GM04503 (cell line): ENCODE data around the gene AGBL2.
"Not testable (repeated sequence)": the region's sequence is repeated elsewhere in the genome, so short reads cannot be mapped to it uniquely, and the experiment has no call there.

Experiments used
- DNase-seq: peaks from one replicate; pipeline ENCODE4 v3.0.0-alpha.2; 2012; ENCODE audit warnings: low read depth

Gene AGBL2

GRCh38 chr11:47688991-47689390 lies 26.2 kb downstream of the AGBL2 start:
- DNase-seq, result no peak

GRCh38 chr11:47688111-47688510 lies 27.1 kb downstream of the AGBL2 start:
- no peak for DNase-seq

GRCh38 chr11:47686704-47687103 lies 28.5 kb downstream of the AGBL2 start:
- not testable (repeated sequence) for DNase-seq

GRCh38 chr11:47686151-47686550 lies 29.0 kb downstream of the AGBL2 start:
- no peak for DNase-seq

- DNase-seq, result no peak
Observed at GRCh38 chr11:47675851-47676250, 39.3 kb downstream of the AGBL2 start.

GRCh38 chr11:47672283-47672730 lies 42.9 kb downstream of the AGBL2 start:
- DNase-seq, result no peak

- no peak for DNase-seq
Observed at GRCh38 chr11:47669856-47670255, 45.3 kb downstream of the AGBL2 start.

GRCh38 chr11:47668665-47669064 lies 46.5 kb downstream of the AGBL2 start:
- no peak for DNase-seq

- no peak for DNase-seq
Observed at GRCh38 chr11:47667555-47667954, 47.6 kb downstream of the AGBL2 start.

GRCh38 chr11:47667135-47667534 lies 48.0 kb downstream of the AGBL2 start:
- DNase-seq, result no peak

GRCh38 chr11:47664936-47665335 lies 50.2 kb downstream of the AGBL2 start:
- DNase-seq, result not testable (repeated sequence)

- DNase-seq, result no peak
Observed at GRCh38 chr11:47661245-47661644, 53.9 kb downstream of the AGBL2 start.

GRCh38 chr11:47659276-47659675 lies 55.9 kb downstream of the AGBL2 start:
- DNase-seq, result no peak

- no peak for DNase-seq
Observed at GRCh38 chr11:47656260-47656885, 58.8 kb downstream of the AGBL2 start.

GRCh38 chr11:47651818-47652469 lies 63.2 kb downstream of the AGBL2 start:
- no peak for DNase-seq

- no peak for DNase-seq
Observed at GRCh38 chr11:47649276-47649675, 65.9 kb downstream of the AGBL2 start.

GRCh38 chr11:47646019-47646418 lies 69.2 kb downstream of the AGBL2 start:
- DNase-seq, result no peak

- DNase-seq, result no peak
Observed at GRCh38 chr11:47645500-47645899, 69.7 kb downstream of the AGBL2 start.

- peak; percentile 79 for DNase-seq
Observed at GRCh38 chr11:47642099-47642855, 72.9 kb downstream of the AGBL2 start, which contains the start of gene MTCH2. MTCH2 (minus strand) TSS chr11:47642559; CDS start chr11:47642465, 94 bp downstream.

GRCh38 chr11:47641600-47642098 lies 73.5 kb downstream of the AGBL2 start:
- no peak for DNase-seq

GRCh38 chr11:47640506-47640905 lies 74.7 kb downstream of the AGBL2 start:
- not testable (repeated sequence) for DNase-seq

GRCh38 chr11:47636331-47636730 lies 78.8 kb downstream of the AGBL2 start:
- not testable (repeated sequence) for DNase-seq

GRCh38 chr11:47631473-47631872 lies 83.7 kb downstream of the AGBL2 start:
- DNase-seq, result no peak
